Endothelial cell of umbilical vein (primary cell): Measurements from ENCODE around the gene FIBCD1. TPM values are rescaled to one million over a fixed set of nuclear protein-coding genes. Genes with fewer than 3 reads are reported as not detected.

Source experiments
- BruUV-seq: library from RNA; stranded (reverse); fragments of 400-500 nt; replicated peaks from 2 replicates; lab custom pipeline; 2021; lab: Mats Ljungman, UMichigan
- CTCF ChIA-PET: fragments of 300-600, 350-600 bp; sonication (Branson Sonifier 250); formaldehyde crosslinking; loops from one replicate; lab custom pipeline; 2021; ENCODE audit warnings: antibody characterized with exemption, inconsistent platforms; lab: Charles Lee
- POLR2A ChIA-PET: fragments of 300-600, 350-600 bp; sonication (Branson Sonifier 250); formaldehyde crosslinking; loops from one replicate; lab custom pipeline; 2021; ENCODE audit warnings: antibody characterized with exemption, inconsistent platforms; lab: Charles Lee
- DNase-seq: peaks from one replicate; pipeline ENCODE4 v3.0.0-alpha.2; 2011; ENCODE audit warnings: low read depth, low spot score
- FAIRE-seq: peaks from 2 replicates; lab custom pipeline; 2011; peaks lifted over from hg19 to GRCh38; lab: Jason Lieb, UNC
- H2AFZ ChIP-seq: 2 replicates; pipeline ENCODE4 v1.6.0; 2012; ENCODE audit warnings: low read depth, low read length, control low read depth, inconsistent platforms
- H3K27ac ChIP-seq: 2 replicates; pipeline ENCODE4 v1.5.1; 2011; ENCODE audit warnings: low read depth, mild to moderate bottlenecking, control low read depth, low read length, moderate library complexity; ENCODE audit not compliant: insufficient read depth
- H3K27me3 ChIP-seq, 2 experiments: 2 replicates each; pipeline versions ENCODE4 v1.6.0 to v1.6.1; 2011; ENCODE audit warnings: low read length in 2 of 2, mixed read lengths in 1 of 2; ENCODE audit not compliant: control insufficient read depth in 2 of 2, insufficient read depth in 2 of 2
- H3K36me3 ChIP-seq, 2 experiments: 2 replicates in 1 of 2; 3 replicates in 1 of 2; pipeline ENCODE4 v1.5.1; 2011; ENCODE audit warnings: low read length in 2 of 2, mild to moderate bottlenecking in 1 of 2, moderate library complexity in 1 of 2; ENCODE audit not compliant: control insufficient read depth in 2 of 2, insufficient read depth in 2 of 2; ENCODE audit errors: extremely low read depth in 1 of 2
- H3K4me1 ChIP-seq: 3 replicates; pipeline ENCODE4 v1.5.1; 2011; ENCODE audit warnings: mild to moderate bottlenecking, low read length; ENCODE audit not compliant: control insufficient read depth, insufficient read depth; ENCODE audit errors: extremely low read depth
- H3K4me2 ChIP-seq: 2 replicates; pipeline ENCODE4 v1.6.1; 2011; ENCODE audit warnings: low read length, control low read depth, mixed read lengths; ENCODE audit not compliant: insufficient read depth
- H3K4me3 ChIP-seq, 3 experiments: fragments of 200-600 bp in 1 of 3; sonication (generic), shearing (Covaris generic) in 1 of 3; replicated peaks in 1 of 3; 2 replicates each; pipeline ENCODE4 v1.5.1; 2011 to 2016; ENCODE audit warnings: control low read depth in 3 of 3, low read length in 3 of 3, mild to moderate bottlenecking in 2 of 3, inconsistent platforms in 1 of 3, low read depth in 1 of 3, moderate library complexity in 1 of 3; ENCODE audit not compliant: insufficient read depth in 1 of 3
- H3K79me2 ChIP-seq: 2 replicates; pipeline ENCODE4 v1.6.0; 2012; ENCODE audit warnings: low read length, inconsistent platforms; ENCODE audit not compliant: control insufficient read depth, insufficient read depth
- H3K9ac ChIP-seq: replicated peaks from 2 replicates; pipeline ENCODE3; 2011; ENCODE audit warnings: low read length, control low read depth; ENCODE audit not compliant: insufficient read depth; ENCODE audit errors: extremely low read depth
- H3K9me1 ChIP-seq: replicated peaks from 3 replicates; pipeline ENCODE4 v1.6.0; 2011; ENCODE audit warnings: mild to moderate bottlenecking, low read length; ENCODE audit not compliant: control insufficient read depth, insufficient read depth; ENCODE audit errors: extremely low read depth
- H3K9me3 ChIP-seq: replicated peaks from 2 replicates; pipeline ENCODE4 v1.5.1; 2012; ENCODE audit warnings: low read length, inconsistent platforms; ENCODE audit not compliant: control insufficient read depth, insufficient read depth
- H4K20me1 ChIP-seq: replicated peaks from 2 replicates; pipeline ENCODE3; 2011; ENCODE audit warnings: mild to moderate bottlenecking, low read length; ENCODE audit not compliant: control insufficient read depth, insufficient read depth; ENCODE audit errors: extremely low read depth
- EZH2 ChIP-seq: IDR thresholded peaks from 2 replicates; pipeline ENCODE4 v1.6.1; 2012; ENCODE audit warnings: borderline replicate concordance, low read depth, mild to moderate bottlenecking, moderate library complexity, low read length, inconsistent platforms; ENCODE audit not compliant: severe bottlenecking
- FOS ChIP-seq: IDR thresholded peaks from 2 replicates; pipeline ENCODE4 v1.6.1; 2011; ENCODE audit warnings: mild to moderate bottlenecking, low read length, moderate library complexity, borderline replicate concordance; ENCODE audit not compliant: insufficient read depth
- GATA2 ChIP-seq: IDR thresholded peaks from 2 replicates; pipeline ENCODE4 v1.7.0; 2011; ENCODE audit warnings: low read depth, mild to moderate bottlenecking, moderate library complexity, mixed read lengths, low read length; ENCODE audit not compliant: insufficient read length, insufficient read depth
- JUN ChIP-seq: IDR thresholded peaks from 2 replicates; pipeline ENCODE4 v1.6.1; 2011; ENCODE audit warnings: borderline replicate concordance, low read depth; ENCODE audit not compliant: insufficient read length, insufficient read depth
- MYC ChIP-seq: IDR thresholded peaks from one replicate; pipeline ENCODE4 v1.6.1; 2011; ENCODE audit warnings: mild to moderate bottlenecking, low read depth, low read length
- POLR2A ChIP-seq: IDR thresholded peaks from 2 replicates; pipeline ENCODE4 v1.6.1; 2012; ENCODE audit warnings: low read depth, mild to moderate bottlenecking, control low read depth, low read length
- POLR2AphosphoS5 ChIP-seq: IDR thresholded peaks from 2 replicates; pipeline ENCODE4 v1.6.1; 2012; ENCODE audit warnings: low read depth, mild to moderate bottlenecking, control low read depth, low read length, moderate library complexity; ENCODE audit not compliant: insufficient read depth
- dilution Hi-C: fragments of 300-500 bp; cut with MboI; formaldehyde crosslinking; loops from one replicate; pipeline ENCODE4 v1.15.0; 2019; ENCODE audit warnings: low sequenced_read_pairs; ENCODE audit not compliant: extremely low pct_ligation_motif_present
- intact Hi-C: fragments of 100-400 bp; cut with micrococcal nuclease; formaldehyde crosslinking; loops from one replicate; pipeline ENCODE4 v1.10.0; 2022
- polyA plus RNA-seq, 4 experiments: library from polyadenylated mRNA; depleted of rRNA in 3 of 4; stranded (reverse) in 3 of 4; unstranded in 1 of 4; fragments of >200 nt; gene quantifications; 2 replicates each; pipeline versions ENCODE4 v1.2.1 to v1.2.3, GENCODE V29; 2011 to 2012; ENCODE audit warnings: missing spikeins in 1 of 4
- total RNA-seq: library from RNA; stranded (reverse); gene quantifications from 2 replicates; pipeline ENCODE4 v1.2.3, GENCODE V29; 2021
- TF ChIP-seq, protein P1 (sequence below): IDR thresholded peaks from 2 replicates; pipeline ENCODE4 v1.6.1; 2011; ENCODE audit not compliant: insufficient read depth, insufficient read length
- TF ChIP-seq, protein P2 (sequence below), 2 donors: IDR thresholded peaks; 1 replicate in 1 of 2; 2 replicates in 1 of 2; pipeline ENCODE4 v1.5.1; 2011; ENCODE audit warnings: low read length in 2 of 2, mild to moderate bottlenecking in 2 of 2, moderate library complexity in 2 of 2, control low read depth in 1 of 2, inconsistent platforms in 1 of 2, low read depth in 1 of 2; ENCODE audit not compliant: insufficient read depth in 1 of 2; ENCODE audit errors: extremely low read depth in 1 of 2

FIBCD1 gene
- total and polyA plus RNA-seq, 2 donors (not counting 3 experiments of a cell fraction or from before 2014, with no cell fraction given): 0.14 TPM; not detected in 1

DNA sequence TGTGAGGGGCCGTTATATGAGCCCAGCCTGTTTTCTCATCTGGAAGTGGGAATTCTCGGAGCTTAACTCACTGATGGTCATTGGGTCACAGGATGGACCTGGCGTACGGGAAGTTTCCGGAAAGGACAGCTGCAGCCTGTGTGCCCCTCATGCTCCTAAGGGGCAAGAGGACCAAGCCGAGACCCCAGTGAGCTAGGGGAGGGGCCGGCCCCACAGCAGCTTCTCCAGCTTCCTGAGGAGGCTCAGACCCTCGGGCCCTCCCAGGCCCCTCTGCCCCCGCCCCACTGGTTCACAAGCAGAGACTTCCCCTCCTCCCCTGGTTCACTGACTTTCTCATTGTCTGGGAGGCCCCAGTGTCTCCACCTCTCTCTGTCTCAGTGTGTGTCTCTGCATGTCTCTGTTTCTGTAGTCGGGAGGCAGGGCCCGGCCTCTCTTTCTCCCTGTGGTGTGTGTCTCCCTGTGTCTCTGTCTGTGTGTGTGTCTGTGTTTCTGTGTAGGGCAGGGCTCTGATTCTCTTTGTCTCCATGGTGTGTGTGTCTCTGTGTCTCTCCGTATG, 32.3 kb upstream of the FIBCD1 start:
- peaks cover 0 to 6% of the 10 kb centered on the region in 2 experiments for H3K27me3 ChIP-seq
- intact Hi-C loops: no loop called here
- H2AFZ ChIP-seq: no peak overlapping the region
- no peaks in the 10 kb centered on the region for H3K79me2 ChIP-seq
- no peak for DNase-seq
- H3K4me3 ChIP-seq: no peak overlapping the region
- dilution Hi-C loops: no loop called here
- H3K27ac ChIP-seq: no peak overlapping the region
- no peaks in the 10 kb centered on the region for H3K36me3 ChIP-seq
- H3K9me1 ChIP-seq: no peaks in the 10 kb centered on the region
- H4K20me1 ChIP-seq: no peaks in the 10 kb centered on the region
- H3K4me2 ChIP-seq: no peak overlapping the region
- no peak for FAIRE-seq
- CTCF ChIA-PET: interaction anchor here (1.1 to 1.7 kb wide), 2 partner anchors 9 to 24 kb away, joined by 3 read pairs; no protein-coding TSS in a partner anchor
- no peak overlapping the region for H3K9ac ChIP-seq
- no TSS peak for BruUV-seq
- TF ChIP-seq JUN (no peak), EZH2 (no peak), POLR2AphosphoS5 (no peak), POLR2A (no peak), MYC (no peak), FOS (no peak), GATA2 (no peak)
- TF ChIP-seq, protein P1, sequence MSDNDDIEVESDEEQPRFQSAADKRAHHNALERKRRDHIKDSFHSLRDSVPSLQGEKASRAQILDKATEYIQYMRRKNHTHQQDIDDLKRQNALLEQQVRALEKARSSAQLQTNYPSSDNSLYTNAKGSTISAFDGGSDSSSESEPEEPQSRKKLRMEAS: no peak
- TF ChIP-seq, protein P2, sequence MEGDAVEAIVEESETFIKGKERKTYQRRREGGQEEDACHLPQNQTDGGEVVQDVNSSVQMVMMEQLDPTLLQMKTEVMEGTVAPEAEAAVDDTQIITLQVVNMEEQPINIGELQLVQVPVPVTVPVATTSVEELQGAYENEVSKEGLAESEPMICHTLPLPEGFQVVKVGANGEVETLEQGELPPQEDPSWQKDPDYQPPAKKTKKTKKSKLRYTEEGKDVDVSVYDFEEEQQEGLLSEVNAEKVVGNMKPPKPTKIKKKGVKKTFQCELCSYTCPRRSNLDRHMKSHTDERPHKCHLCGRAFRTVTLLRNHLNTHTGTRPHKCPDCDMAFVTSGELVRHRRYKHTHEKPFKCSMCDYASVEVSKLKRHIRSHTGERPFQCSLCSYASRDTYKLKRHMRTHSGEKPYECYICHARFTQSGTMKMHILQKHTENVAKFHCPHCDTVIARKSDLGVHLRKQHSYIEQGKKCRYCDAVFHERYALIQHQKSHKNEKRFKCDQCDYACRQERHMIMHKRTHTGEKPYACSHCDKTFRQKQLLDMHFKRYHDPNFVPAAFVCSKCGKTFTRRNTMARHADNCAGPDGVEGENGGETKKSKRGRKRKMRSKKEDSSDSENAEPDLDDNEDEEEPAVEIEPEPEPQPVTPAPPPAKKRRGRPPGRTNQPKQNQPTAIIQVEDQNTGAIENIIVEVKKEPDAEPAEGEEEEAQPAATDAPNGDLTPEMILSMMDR (IDR thresholded peaks at IDR 0.05; ENCODE audit: extremely low read depth in 1 of 2, insufficient read depth in 1 of 2, low read depth in 1 of 2, low read length in 2 of 2): no peak
- POLR2A ChIA-PET: no interaction called here
- H3K4me1 ChIP-seq: no peaks in the 10 kb centered on the region
- H3K9me3 ChIP-seq: no peaks in the 10 kb centered on the region
